Gastrocnemius medialis (tissue), 4 donors: ENCODE data around the gene DPP9.

Source experiments
- CTCF ChIP-seq, 5 experiments: fragments of 450-650 bp in 3 of 5; fragments of 200-600 bp in 2 of 5; sonication (generic) in 2 of 5; IDR thresholded peaks in 4 of 5; conservative IDR thresholded peaks in 1 of 5; 1 replicate in 4 of 5; 2 replicates in 1 of 5; pipeline ENCODE4 v1.5.1; 2016 to 2019; ENCODE audit warnings: antibody characterized with exemption in 5 of 5, mild to moderate bottlenecking in 3 of 5, moderate library complexity in 3 of 5
- POLR2A ChIP-seq, 2 donors: fragments of 450-650 bp; IDR thresholded peaks; one replicate each; pipeline ENCODE4 v1.6.1; 2017; ENCODE audit warnings: antibody characterized with exemption in 2 of 2, mild to moderate bottlenecking in 2 of 2, moderate library complexity in 2 of 2

- peak in 1 of 2 donors; percentile 16 for TF ChIP-seq POLR2A (IDR thresholded peaks at IDR 0.05)
- no peak for TF ChIP-seq CTCF (IDR thresholded peaks at IDR 0.05 in 4 of 5, conservative IDR thresholded peaks at IDR 0.05 in 1 of 5)
Observed at GRCh38 chr19:4693471-4694121, 30.0 kb downstream of the DPP9 start.
